SW 1271 (cell line): ENCODE data around the gene PRLHR.

Source experiments
- DNase-seq, 2 experiments: peaks; one replicate each; lab custom pipeline; 2025; lab: John Stamatoyannopoulos, UW

The PRLHR gene

GRCh38 chr10:118587881-118588651 is 7.4 kb downstream of the PRLHR start:
- DNase-seq, result no peak

DNA sequence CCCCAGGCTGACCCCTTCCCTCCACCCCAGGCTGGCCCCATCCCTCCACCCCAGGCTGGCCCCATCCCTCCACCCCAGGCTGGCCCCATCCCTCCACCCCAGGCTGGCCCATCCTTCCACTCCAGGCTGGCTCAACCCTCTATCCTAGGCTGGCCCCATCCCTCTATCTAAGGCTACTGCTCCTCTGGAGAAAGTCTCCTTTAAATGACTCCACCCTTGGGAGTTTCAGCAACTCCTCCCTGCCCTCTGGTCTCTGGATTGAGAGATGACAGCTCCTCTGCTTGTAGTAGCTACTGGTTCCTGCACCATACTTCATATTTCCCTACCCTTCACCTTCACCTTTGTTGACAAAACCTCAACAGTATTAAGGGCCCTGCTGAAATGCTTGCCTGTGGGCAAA is 8.5 kb downstream of the PRLHR start:
- DNase-seq, result no peak

DNA sequence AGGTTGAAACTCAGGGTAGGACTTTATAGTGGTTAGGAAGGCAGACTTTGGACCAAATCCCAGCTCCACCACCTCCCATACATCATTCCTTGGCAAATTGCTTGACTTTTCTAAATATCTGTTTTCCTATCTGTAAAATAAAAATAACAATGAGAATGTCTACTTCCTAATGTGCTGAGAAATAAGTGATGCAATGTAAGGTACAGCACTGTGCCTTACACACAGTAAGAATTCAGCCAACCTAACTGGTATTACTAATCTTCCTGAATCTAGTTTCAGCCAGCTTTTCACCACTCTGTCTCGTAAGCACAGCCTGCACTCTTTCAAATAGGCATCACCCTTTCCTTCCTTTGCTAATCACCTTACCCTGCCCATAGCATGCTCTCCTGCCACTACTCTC is 9.7 kb downstream of the PRLHR start:
- DNase-seq, result no peak

GRCh38 chr10:118585234-118585633 is 10.2 kb downstream of the PRLHR start:
- no peak for DNase-seq

GRCh38 chr10:118584181-118584954 is 11.1 kb downstream of the PRLHR start:
- peak in 1 of 2 experiments; percentile 29 for DNase-seq

- no peak for DNase-seq
These were observed 11.8 kb downstream of the PRLHR start for GRCh38 chr10:118583611-118584010.

DNA sequence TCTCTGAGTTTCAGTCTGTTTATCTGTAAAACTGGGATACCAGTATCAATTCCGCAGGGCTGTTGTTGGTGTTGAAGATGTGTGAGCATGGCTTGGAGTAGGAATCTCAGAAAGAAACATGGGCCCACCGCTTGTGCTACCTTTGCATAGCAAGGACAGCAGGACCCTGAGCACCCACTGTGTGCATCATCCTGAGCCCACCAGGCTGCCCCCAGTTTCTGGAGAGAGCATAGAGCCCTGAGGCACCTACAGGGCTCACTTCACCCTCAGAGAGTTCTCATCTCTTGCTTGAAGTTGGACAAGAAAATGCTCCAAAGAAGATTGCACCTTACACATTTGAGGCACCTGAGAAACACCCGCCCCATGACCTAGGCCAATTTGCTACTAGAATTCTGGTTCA is 12.9 kb downstream of the PRLHR start:
- DNase-seq, result no peak

GRCh38 chr10:118581340-118581739 is 14.1 kb downstream of the PRLHR start:
- no peak for DNase-seq

DNA sequence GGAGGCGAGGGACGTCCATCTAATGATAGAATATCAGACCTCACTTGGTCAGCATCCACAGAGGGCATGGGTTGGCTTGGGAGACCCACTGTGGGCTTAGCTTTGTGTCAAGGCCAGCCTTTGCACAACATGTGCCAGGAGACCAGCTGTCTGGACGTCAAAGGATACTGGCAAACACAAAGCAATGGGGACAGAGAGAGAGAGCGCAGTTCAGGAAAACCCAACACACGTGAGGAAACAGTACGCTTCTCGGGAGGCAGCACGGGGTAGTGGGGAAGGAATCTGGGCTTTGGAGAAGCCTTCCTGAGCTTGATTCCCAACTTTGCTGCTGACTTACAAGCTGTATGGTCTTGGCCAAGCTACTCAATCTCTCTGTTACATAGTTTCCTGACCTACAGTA is 14.7 kb downstream of the PRLHR start:
- no peak for DNase-seq

GRCh38 chr10:118573512-118573911 is 21.9 kb downstream of the PRLHR start:
- no peak for DNase-seq

GRCh38 chr10:118572256-118573041 is 23.0 kb downstream of the PRLHR start:
- DNase-seq, result no peak

DNA sequence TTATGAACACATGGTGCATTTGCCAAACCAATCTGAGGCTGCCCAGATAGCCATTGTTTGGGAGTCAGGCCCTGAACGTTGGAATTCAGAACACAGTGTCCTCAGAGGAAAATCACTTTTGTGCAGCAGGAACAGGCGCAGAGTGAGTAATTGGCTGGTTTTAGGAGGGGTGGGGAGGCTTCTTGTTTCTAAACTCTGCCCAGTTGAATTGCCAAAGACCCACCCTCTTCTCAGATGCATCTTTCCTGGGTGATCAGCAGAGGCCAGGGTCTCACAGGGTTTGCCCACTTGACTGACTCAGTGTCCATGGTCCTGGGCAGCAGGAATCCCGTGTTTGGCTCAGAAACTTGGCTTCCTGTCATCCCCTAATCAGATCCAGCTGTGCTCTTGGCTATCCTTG is 24.3 kb downstream of the PRLHR start:
- DNase-seq, result no peak

- DNase-seq, result no peak
These were observed 24.9 kb downstream of the PRLHR start for GRCh38 chr10:118570591-118570990.

GRCh38 chr10:118569882-118570252 is 25.6 kb downstream of the PRLHR start:
- DNase-seq, result no peak

GRCh38 chr10:118569241-118569881 is 26.1 kb downstream of the PRLHR start:
- no peak for DNase-seq

- DNase-seq, result peak in 1 of 2 experiments; percentile 5
These were observed 27.1 kb downstream of the PRLHR start for GRCh38 chr10:118568327-118568848.

DNA sequence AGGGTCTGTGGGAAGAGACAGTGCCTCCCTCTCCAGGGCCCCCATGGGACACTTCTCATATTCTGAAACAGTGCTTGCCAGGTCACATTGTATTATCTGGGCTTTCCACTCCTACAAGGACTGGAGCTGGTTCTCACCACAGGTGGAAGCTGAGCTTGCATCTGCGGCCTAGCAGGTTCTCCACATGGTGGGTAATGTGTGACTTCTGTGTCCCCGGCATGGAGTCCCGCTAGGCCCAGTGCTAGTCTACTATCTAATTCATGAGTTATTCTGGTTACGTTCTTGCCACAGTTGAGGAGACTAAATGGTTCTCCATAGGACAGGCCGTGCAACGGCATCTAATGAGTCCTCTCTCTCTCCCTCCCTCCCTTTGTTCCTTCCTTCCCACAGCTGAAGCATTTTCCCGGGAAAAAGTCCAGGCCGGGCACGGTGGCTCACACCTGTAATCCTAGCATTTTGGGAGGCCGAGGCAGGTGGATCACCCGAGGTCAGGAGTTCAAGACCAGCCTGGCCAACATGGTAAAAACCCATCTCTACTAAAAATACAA is 27.7 kb downstream of the PRLHR start:
- DNase-seq, result no peak

DNA sequence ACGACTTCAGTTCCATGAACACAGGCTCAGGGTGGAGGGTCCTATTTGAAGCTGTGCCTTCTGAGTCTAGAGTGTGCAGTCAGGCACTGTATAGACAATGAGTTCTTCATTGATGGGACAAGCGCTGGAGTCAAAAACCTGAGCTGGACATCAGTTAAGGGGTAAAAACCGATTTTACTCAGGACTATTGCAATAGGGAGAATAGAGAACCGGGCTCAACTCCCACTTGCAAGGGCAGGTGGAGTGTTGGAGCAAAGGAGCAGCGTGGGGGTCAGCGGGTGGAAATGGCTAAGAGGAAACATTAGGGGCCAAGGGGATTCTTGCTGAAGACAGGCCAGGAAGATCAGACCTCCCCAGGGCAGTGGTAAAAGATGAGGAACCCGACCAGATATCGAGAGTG is 28.5 kb downstream of the PRLHR start:
- no peak for DNase-seq

GRCh38 chr10:118565301-118566075 is 30.0 kb downstream of the PRLHR start:
- DNase-seq, result no peak

- no peak for DNase-seq
These were observed 30.8 kb downstream of the PRLHR start for GRCh38 chr10:118564652-118565051.

- no peak for DNase-seq
These were observed 31.3 kb downstream of the PRLHR start for GRCh38 chr10:118564114-118564513.
